Tibial nerve (tissue), 4 donors: ENCODE results near the gene INTS11. TPM values are rescaled to one million over a fixed set of nuclear protein-coding genes. Genes with fewer than 3 reads are reported as not detected.

Source experiments
- DNase-seq, 2 donors: peaks; one replicate each; pipeline ENCODE4 v3.0.0-alpha.2; 2019; ENCODE audit warnings: low spot score in 2 of 2
- H3K27ac ChIP-seq, 4 donors: fragments of 200-600 bp; sonication (generic) in 3 of 4; one replicate each; pipeline ENCODE4 v1.5.1; 2017 to 2019; ENCODE audit warnings: mild to moderate bottlenecking in 1 of 4
- H3K27me3 ChIP-seq, 2 donors: fragments of 200-600 bp; sonication (generic) in 1 of 2; one replicate each; pipeline versions ENCODE4 v1.5.1 to v1.6.0; 2017 to 2019
- H3K36me3 ChIP-seq, 3 donors: fragments of 200-600 bp; sonication (generic); one replicate each; pipeline ENCODE4 v1.5.1; 2018 to 2019
- H3K4me1 ChIP-seq, 4 donors: fragments of 200-600 bp; sonication (generic) in 3 of 4; one replicate each; pipeline ENCODE4 v1.5.1; 2017 to 2019
- H3K4me3 ChIP-seq, 4 donors: fragments of 200-600 bp; sonication (generic) in 3 of 4; one replicate each; pipeline ENCODE4 v1.5.1; 2017 to 2019; ENCODE audit warnings: mild to moderate bottlenecking in 1 of 4, moderate library complexity in 1 of 4
- H3K9me3 ChIP-seq, 4 donors: fragments of 200-600 bp; sonication (generic) in 3 of 4; one replicate each; pipeline ENCODE4 v1.5.1; 2017 to 2019
- EP300 ChIP-seq, 2 donors: sonication (generic); formaldehyde crosslinking; IDR thresholded peaks; one replicate each; pipeline ENCODE4 v1.6.1; 2017; ENCODE audit warnings: antibody characterized with exemption in 2 of 2, mild to moderate bottlenecking in 1 of 2
- POLR2A ChIP-seq, 2 donors: fragments of 450-650 bp; IDR thresholded peaks; one replicate each; pipeline ENCODE4 v1.6.1; 2017; ENCODE audit warnings: antibody characterized with exemption in 2 of 2, mild to moderate bottlenecking in 2 of 2, moderate library complexity in 2 of 2
- WGBS, 2 donors: methylation state at CpG; one replicate each; pipeline ENCODE4 v1.1.5; 2018; 5-methylcytosine and 5-hydroxymethylcytosine counted together
- total RNA-seq, 4 donors: library from RNA; depleted of rRNA; stranded (reverse); fragments of >200 nt; gene quantifications; one replicate each; pipeline ENCODE4 v1.1.0, GENCODE V29; 2016
- TF ChIP-seq, protein P1 (sequence below), 5 experiments: fragments of 200-600 bp in 3 of 5; fragments of 450-650 bp in 2 of 5; sonication (generic) in 3 of 5; IDR thresholded peaks; one replicate each; pipeline ENCODE4 v1.5.1; 2016 to 2019; ENCODE audit warnings: antibody characterized with exemption in 5 of 5, mild to moderate bottlenecking in 3 of 5, moderate library complexity in 2 of 5

The INTS11 gene
- total RNA-seq, 4 donors from 2014 or later = 118 to 241 (median 157) TPM

DNA sequence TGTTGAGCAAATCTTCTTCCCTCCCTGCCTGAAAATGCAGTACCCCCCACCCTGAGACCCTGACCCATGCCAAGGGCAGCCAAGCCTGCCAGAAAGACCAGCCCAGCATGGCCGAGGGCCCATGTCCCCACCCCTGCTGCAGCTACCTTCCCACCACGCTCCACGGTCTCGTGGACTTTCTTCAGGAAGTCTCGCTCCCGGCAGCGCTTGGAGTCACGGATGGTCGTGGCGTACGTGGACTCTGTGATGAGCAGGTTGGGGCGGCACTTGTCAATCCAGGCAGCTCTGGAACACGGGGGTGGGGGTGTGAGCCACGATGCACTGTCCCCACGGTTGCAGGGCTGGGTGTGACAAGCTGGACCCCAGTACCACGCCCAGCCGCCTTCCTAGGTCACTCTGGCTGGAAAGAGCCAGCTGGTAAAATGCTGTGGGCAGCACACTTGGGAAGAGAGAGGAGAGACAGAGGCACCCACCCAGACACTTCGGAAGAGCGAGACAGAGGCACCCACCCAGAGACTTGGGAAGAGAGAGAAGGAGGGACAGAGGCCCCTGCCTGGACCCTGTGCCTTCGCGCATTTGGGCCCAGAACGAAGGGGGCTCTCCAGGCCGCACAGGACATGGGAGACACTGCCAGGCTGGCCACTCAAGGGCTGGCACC is 9.7 kb downstream of the INTS11 start:
- TF ChIP-seq POLR2A (IDR thresholded peaks at IDR 0.05) (no peak), EP300 (IDR thresholded peaks at IDR 0.05) (no peak)
- TF ChIP-seq, protein P1, sequence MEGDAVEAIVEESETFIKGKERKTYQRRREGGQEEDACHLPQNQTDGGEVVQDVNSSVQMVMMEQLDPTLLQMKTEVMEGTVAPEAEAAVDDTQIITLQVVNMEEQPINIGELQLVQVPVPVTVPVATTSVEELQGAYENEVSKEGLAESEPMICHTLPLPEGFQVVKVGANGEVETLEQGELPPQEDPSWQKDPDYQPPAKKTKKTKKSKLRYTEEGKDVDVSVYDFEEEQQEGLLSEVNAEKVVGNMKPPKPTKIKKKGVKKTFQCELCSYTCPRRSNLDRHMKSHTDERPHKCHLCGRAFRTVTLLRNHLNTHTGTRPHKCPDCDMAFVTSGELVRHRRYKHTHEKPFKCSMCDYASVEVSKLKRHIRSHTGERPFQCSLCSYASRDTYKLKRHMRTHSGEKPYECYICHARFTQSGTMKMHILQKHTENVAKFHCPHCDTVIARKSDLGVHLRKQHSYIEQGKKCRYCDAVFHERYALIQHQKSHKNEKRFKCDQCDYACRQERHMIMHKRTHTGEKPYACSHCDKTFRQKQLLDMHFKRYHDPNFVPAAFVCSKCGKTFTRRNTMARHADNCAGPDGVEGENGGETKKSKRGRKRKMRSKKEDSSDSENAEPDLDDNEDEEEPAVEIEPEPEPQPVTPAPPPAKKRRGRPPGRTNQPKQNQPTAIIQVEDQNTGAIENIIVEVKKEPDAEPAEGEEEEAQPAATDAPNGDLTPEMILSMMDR (IDR thresholded peaks at IDR 0.05) = no peak
- Histone ChIP-seq H3K4me1 (peaks cover 0 to 32% (median 6%) of the 10 kb centered on the region in 4 donors), H3K9me3 (no peaks in the 10 kb centered on the region), H3K36me3 (peaks cover 0 to 88% (median 12%) of the 10 kb centered on the region in 3 donors), H3K27ac (no peak overlapping the region), H3K27me3 (no peaks in the 10 kb centered on the region), H3K4me3 (no peak overlapping the region)
- 85 to 91% methylated on average over 22 to 23 of the region's 23 CpGs for WGBS, 2 donors
- DNase-seq = no peak

DNA sequence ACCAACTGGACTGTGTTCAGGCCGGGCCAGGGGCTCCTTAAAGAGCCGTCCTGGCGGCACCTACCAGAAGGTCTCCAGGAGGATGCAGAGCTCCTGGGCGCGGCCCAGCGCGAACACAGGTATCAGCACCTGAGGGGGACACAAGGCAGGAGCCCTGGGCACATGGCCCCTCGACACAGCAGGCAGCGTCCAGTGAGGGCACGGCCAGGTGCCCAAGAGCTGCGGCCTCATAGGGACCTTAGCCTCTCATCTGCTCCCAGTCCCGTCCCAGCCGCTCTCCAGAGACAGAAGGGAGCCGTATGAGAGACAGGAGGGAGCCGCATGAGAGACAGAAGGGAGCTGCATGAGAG is 10.2 kb downstream of the INTS11 start:
- WGBS, 2 donors = 89 to 93% methylated on average over 5 to 13 of the region's 15 CpGs
- no peak for DNase-seq
- no peak overlapping the region for H3K27ac ChIP-seq
- no peaks in the 10 kb centered on the region for H3K27me3 ChIP-seq
- no peaks in the 10 kb centered on the region for H3K9me3 ChIP-seq
- peaks cover 0 to 32% (median 11%) of the 10 kb centered on the region in 4 donors for H3K4me1 ChIP-seq
- H3K4me3 ChIP-seq = no peak overlapping the region
- TF ChIP-seq EP300 (IDR thresholded peaks at IDR 0.05) (no peak), POLR2A (IDR thresholded peaks at IDR 0.05) (no peak)
- TF ChIP-seq, protein P1 (IDR thresholded peaks at IDR 0.05) = no peak
- H3K36me3 ChIP-seq = peaks cover 0 to 85% (median 10%) of the 10 kb centered on the region in 3 donors

DNA sequence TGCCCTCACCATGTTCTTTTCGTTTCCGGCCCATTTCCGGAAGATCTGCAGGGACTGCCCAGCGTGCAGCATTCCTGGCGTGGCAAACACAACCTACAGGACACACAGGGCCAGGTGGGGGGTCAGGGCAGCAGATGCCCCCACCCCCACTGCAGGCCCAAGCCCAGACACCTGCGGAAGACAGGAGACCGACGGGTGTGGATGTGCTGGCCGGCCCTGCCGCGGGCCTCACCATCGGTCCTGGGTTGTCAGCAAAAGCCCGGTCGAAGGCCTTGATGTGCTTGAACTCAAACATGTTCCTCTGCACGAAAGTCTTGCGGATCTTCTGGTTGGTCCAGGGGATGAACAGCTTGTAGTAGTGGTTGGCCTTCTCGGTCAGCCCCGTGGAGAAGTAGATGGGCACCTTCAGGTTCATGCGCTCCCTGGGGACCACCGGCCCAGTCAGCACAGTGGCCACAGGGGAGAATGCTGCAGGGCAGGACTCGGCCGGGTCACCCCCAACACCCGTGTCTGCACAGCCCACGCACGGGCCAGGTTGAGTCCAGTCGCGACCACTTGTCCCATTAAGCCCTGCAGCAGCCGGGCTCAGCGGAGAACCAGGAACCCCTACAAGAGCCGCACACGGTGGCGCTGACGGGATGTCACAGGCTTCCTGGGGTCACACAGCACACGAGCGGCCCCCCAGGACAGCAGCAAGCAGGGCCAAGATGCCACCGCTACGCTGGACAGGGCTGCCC is 10.8 kb downstream of the INTS11 start:
- H3K4me3 ChIP-seq = no peak overlapping the region
- H3K9me3 ChIP-seq = no peaks in the 10 kb centered on the region
- H3K27me3 ChIP-seq = no peaks in the 10 kb centered on the region
- 83 to 84% methylated on average over 6 to 27 of the region's 37 CpGs for WGBS, 2 donors
- TF ChIP-seq, protein P1 (IDR thresholded peaks at IDR 0.05) = no peak
- TF ChIP-seq EP300 (IDR thresholded peaks at IDR 0.05) (no peak), POLR2A (IDR thresholded peaks at IDR 0.05) (no peak)
- H3K4me1 ChIP-seq = peaks cover 0 to 32% (median 16%) of the 10 kb centered on the region in 4 donors
- H3K27ac ChIP-seq = no peak overlapping the region
- DNase-seq = no peak
- peaks cover 0 to 79% (median 5%) of the 10 kb centered on the region in 3 donors for H3K36me3 ChIP-seq

DNA sequence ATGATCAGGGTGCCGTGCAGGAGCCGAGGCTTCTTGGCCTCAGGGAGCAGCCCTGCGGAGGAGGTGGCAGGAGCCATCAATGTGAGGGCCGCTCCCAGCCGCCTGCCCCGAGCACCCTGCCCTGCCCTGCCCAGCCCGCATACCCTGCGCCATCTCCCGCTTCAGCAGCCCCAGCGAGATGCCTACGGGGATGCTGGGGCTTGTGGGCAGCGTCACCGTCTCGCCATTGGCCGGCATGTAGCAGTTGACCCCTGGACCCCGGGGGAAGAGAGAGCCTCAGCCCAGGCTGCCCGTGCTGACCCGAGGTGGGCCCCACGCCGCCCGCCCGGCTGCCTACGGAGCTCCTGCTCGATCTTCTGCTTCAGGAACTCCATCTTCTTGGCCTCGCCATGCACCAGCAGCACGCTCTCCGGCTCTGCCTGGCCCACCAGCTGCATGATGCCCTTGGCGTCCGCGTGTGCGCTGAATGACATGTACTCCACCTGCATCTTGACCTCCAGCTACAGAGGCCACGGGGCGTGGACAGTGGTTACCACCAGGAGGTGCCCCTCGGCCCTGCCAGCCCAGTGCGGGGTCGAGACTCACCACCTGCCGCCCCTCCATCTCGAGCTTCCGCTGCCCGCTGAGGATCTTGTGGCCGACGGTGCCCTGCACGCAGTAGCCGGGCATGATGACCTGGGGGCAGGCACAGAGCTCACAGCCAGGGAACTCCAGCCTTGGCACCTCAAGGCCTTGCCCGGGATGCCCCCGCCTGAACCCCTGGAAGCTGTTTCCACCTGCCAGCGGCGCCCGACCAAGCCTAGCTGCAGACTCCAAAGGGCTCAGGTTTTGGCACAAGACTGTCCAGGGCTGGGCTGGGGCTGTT is 11.8 kb downstream of the INTS11 start:
- Histone ChIP-seq H3K27ac (no peak overlapping the region), H3K9me3 (no peaks in the 10 kb centered on the region), H3K27me3 (no peaks in the 10 kb centered on the region), H3K4me1 (peaks cover 0 to 24% (median 13%) of the 10 kb centered on the region in 4 donors), H3K4me3 (no peak overlapping the region), H3K36me3 (peaks cover 0 to 69% (median 5%) of the 10 kb centered on the region in 3 donors)
- WGBS, 2 donors = 83 to 88% methylated on average over 35 to 39 of the region's 49 CpGs
- TF ChIP-seq POLR2A (IDR thresholded peaks at IDR 0.05) (no peak), EP300 (IDR thresholded peaks at IDR 0.05) (no peak)
- TF ChIP-seq, protein P1 (IDR thresholded peaks at IDR 0.05) = no peak
- no peak for DNase-seq
